Measurements from ENCODE around the gene SMARCA1.

DNA sequence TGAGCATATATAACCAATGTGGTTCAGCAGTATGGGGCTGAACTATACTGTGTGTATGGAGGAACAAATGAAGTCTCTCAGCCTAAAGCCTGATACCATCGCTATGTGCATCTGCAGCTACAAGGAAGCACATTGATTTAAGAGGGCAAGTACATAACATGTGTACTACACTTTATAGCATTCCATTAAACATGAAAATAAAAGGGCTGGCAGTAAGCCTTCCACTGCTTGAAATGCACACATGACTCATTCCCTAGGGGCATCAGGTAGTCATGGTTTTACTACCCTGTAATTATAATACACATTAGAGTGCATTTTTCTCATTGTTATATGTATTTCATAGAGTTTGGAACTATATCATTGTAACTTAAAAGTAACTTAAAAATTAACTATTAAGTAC is 51.2 kb downstream of the SMARCA1 start:
- TF ChIP-seq, protein P1, sequence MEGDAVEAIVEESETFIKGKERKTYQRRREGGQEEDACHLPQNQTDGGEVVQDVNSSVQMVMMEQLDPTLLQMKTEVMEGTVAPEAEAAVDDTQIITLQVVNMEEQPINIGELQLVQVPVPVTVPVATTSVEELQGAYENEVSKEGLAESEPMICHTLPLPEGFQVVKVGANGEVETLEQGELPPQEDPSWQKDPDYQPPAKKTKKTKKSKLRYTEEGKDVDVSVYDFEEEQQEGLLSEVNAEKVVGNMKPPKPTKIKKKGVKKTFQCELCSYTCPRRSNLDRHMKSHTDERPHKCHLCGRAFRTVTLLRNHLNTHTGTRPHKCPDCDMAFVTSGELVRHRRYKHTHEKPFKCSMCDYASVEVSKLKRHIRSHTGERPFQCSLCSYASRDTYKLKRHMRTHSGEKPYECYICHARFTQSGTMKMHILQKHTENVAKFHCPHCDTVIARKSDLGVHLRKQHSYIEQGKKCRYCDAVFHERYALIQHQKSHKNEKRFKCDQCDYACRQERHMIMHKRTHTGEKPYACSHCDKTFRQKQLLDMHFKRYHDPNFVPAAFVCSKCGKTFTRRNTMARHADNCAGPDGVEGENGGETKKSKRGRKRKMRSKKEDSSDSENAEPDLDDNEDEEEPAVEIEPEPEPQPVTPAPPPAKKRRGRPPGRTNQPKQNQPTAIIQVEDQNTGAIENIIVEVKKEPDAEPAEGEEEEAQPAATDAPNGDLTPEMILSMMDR (conservative IDR thresholded peaks at IDR 0.05; ENCODE audit: low read depth, low read length): no peak
- no peak for TF ChIP-seq EZH2phosphoT487 (IDR thresholded peaks at IDR 0.05; ENCODE audit: borderline replicate concordance, low read length)
